A375 (cell line): Measurements from ENCODE around the gene IL4R. TPM values are rescaled to one million over a fixed set of nuclear protein-coding genes. Genes with fewer than 3 reads are reported as not detected.

Source experiments
- total RNA-seq: library from RNA; depleted of rRNA; stranded (reverse); fragments of >200 nt; shearing (Covaris generic); gene quantifications from 2 replicates; pipeline ENCODE4 v1.2.3, GENCODE V29; 2014; rRNA removed

Gene IL4R
- total RNA-seq: 6.5 and 10.7 TPM in 2 replicates

GRCh38 chr16:27313422-27314160 is at the start of gene IL4R:
IL4R (plus strand) TSS chr16:27313974; CDS start chr16:27340204, 26,230 bp downstream.

DNA sequence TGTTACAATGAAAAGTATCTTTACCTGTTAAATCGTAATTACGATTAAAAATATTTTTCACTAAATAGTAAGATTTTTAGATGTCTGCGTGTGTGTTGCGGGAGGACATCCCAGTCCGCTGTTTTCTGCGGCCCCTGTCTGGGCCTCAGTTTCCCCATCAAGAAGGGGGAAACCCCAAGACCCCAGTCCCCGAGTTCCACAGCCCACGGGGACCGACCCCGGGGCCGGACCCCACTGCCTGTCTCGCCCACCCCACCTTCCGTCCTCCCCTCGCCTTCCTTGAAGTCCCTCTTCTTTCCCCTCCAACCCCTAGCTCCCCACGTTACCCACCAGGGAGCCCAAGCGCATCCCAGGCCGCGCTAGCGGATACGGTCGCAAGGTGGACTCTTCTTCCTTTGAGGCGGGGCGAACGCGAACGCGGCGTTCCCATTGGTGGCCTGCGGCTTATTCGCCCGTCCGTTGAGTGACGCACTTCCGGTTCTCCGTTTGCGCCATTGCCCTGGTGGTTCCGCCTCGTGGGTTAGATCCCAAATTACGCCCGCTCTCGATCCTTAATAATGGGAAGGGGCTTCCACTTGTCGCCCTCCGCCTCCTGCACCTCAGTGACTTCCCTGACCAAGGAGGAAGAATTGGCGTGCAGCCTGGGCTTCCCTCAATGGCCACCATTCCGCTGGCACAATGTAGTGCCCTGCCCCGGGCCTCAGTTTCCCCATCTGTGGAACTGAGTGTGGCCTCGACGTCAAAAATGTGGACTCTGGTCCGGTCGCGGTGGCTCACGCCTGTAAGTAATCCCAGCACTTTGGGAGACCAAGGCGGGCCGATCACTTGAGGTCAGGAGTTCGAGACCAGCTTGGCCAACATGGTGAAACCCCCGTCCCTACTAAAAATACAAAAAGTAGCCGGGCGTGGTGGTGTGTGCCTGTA is 45.1 kb upstream of the IL4R start, which contains the start of gene NSMCE1:
Gene NSMCE1 (minus strand): TSS at position 397 of the 924 bp plus-strand sequence. CDS start 11,202 bp downstream, outside the sequence.

DNA sequence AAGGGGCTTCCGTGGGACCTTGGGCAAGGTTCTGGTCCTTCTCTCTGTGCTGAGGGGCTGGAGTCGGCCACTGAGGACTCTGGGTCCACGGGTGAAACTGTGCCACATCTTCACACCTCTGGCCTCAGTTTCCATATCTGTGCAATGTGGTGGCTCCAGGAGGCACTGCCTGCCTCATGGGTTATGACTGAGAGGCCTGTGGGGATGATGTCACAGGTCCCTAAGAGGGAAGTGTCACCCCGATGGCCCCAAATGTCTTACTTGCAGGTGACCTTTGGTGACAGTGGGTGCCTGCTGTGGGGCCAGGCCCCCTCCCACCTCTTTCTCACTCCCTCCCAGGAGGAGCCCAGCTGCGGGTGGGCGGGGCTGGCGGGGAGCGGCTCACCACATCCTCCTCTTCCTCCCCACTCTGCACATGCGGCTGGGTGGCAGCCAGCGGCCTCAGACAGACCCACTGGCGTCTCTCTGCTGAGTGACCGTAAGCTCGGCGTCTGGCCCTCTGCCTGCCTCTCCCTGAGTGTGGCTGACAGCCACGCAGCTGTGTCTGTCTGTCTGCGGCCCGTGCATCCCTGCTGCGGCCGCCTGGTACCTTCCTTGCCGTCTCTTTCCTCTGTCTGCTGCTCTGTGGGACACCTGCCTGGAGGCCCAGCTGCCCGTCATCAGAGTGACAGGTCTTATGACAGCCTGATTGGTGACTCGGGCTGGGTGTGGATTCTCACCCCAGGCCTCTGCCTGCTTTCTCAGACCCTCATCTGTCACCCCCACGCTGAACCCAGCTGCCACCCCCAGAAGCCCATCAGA is 88.2 kb downstream of the IL4R start, which contains the start of gene IL21R:
Gene IL21R (plus strand): TSS at position 407 of the 801 bp plus-strand sequence. CDS start 27,898 bp downstream, outside the sequence.

Other genes with a start within 250 kb of the IL4R start
- not detected in 2 replicates for gene C16orf82, start 247.0 kb upstream of the IL4R start, total RNA-seq
- 3.9 and 8.3 TPM in 2 replicates for gene KDM8, start 110.4 kb upstream of the IL4R start, total RNA-seq
- 75.0 and 94.2 TPM in 2 replicates for gene NSMCE1, start 45.2 kb upstream of the IL4R start, total RNA-seq
- 1.6 and 2.5 TPM in 2 replicates for gene IL21R, start 88.2 kb downstream of the IL4R start, total RNA-seq
- 127 and 139 TPM in 2 replicates for gene GTF3C1, start 235.9 kb downstream of the IL4R start, total RNA-seq
- 12.2 and 17.4 TPM in 2 replicates for gene KATNIP, start 236.2 kb downstream of the IL4R start, total RNA-seq